HepG2 (cell line): ENCODE results near the gene C1orf159. TPM values are rescaled to one million over a fixed set of nuclear protein-coding genes. Genes with fewer than 3 reads are reported as not detected.
A peak's percentile ranks its signal among the peaks of the same experiment; 100 is the strongest.

Experiments used
- ATAC-seq: fragments of 200-7000 bp; cut with Tn5 transposase; 3 replicates; pipeline ENCODE4 v1.9.1; 2020; ENCODE audit warnings: mild to moderate bottlenecking, moderate library complexity
- BruUV-seq: library from RNA; stranded (reverse); fragments of 400-500 nt; replicated peaks from 2 replicates; lab custom pipeline; 2021; lab: Mats Ljungman, UMichigan
- CTCF ChIA-PET: fragments of 300-600 bp; formaldehyde crosslinking; extraction: SDS; loops from one replicate; lab custom pipeline; 2021; ENCODE audit warnings: low total read pairs, inconsistent platforms, low intra/inter-chr PET ratio; lab: Yijun Ruan, JAX
- POLR2A ChIA-PET: fragments of 350-600 bp; sonication (Branson Sonifier 250); formaldehyde crosslinking; loops from one replicate; lab custom pipeline; 2020; ENCODE audit warnings: antibody characterized with exemption, inconsistent platforms; lab: Yijun Ruan, JAX
- DNase-seq: peaks from one replicate; pipeline ENCODE4 v3.0.0-alpha.2; 2015; ENCODE audit warnings: low spot score
- FAIRE-seq: peaks from 3 replicates; lab custom pipeline; 2011; peaks lifted over from hg19 to GRCh38; lab: Jason Lieb, UNC
- H2AFZ ChIP-seq: one replicate; pipeline ENCODE4 v1.6.1; 2011; ENCODE audit warnings: low read length, inconsistent platforms
- H3K27ac ChIP-seq: fragments of 300-600 bp; 3 replicates; pipeline ENCODE4 v1.8.0; 2011; ENCODE audit warnings: mixed run types, mild to moderate bottlenecking, mixed read lengths, low read length, inconsistent platforms; ENCODE audit not compliant: insufficient read depth; ENCODE audit errors: extremely low read length
- H3K27me3 ChIP-seq, 2 experiments: fragments of 200-600 bp in 1 of 2; 2 replicates in 1 of 2; 3 replicates in 1 of 2; pipeline versions ENCODE4 v1.6.0 to v1.8.0; 2011; ENCODE audit warnings: low read length in 2 of 2, mild to moderate bottlenecking in 2 of 2, moderate library complexity in 2 of 2, inconsistent platforms in 1 of 2; ENCODE audit not compliant: insufficient read depth in 2 of 2, control insufficient read depth in 1 of 2
- H3K36me3 ChIP-seq, 2 experiments: fragments of 200-600 bp in 1 of 2; replicated peaks in 1 of 2; 2 replicates in 1 of 2; 3 replicates in 1 of 2; pipeline versions ENCODE4 v1.5.1 to v1.8.0; 2011; ENCODE audit warnings: low read length in 2 of 2, inconsistent platforms in 1 of 2; ENCODE audit not compliant: insufficient read depth in 2 of 2, control insufficient read depth in 1 of 2
- H3K4me1 ChIP-seq: 2 replicates; pipeline ENCODE4 v1.5.1; 2012; ENCODE audit warnings: low read length, inconsistent platforms; ENCODE audit not compliant: insufficient read depth
- H3K4me2 ChIP-seq: 2 replicates; pipeline ENCODE4 v1.6.0; 2011; ENCODE audit warnings: low read depth, low read length, inconsistent platforms
- H3K4me3 ChIP-seq, 3 experiments: fragments of 200-600 bp in 1 of 3; sonication (generic), shearing (Covaris generic) in 1 of 3; replicated peaks in 1 of 3; 2 replicates each; pipeline ENCODE4 v1.5.1; 2011 to 2016; ENCODE audit warnings: low read length in 3 of 3, inconsistent platforms in 2 of 3, low read depth in 2 of 3, mild to moderate bottlenecking in 2 of 3, control low read depth in 1 of 3, mixed read lengths in 1 of 3; ENCODE audit not compliant: insufficient read depth in 1 of 3
- H3K79me2 ChIP-seq: one replicate; pipeline ENCODE4 v1.6.1; 2011; ENCODE audit warnings: low read length, inconsistent platforms; ENCODE audit not compliant: insufficient read depth
- H3K9ac ChIP-seq: 2 replicates; pipeline ENCODE4 v1.6.0; 2011; ENCODE audit warnings: mild to moderate bottlenecking, low read depth, low read length, inconsistent platforms; ENCODE audit not compliant: insufficient read depth
- H3K9me3 ChIP-seq: 2 replicates; pipeline ENCODE4 v1.5.1; 2012; ENCODE audit warnings: mild to moderate bottlenecking, low read length
- H4K20me1 ChIP-seq: 2 replicates; pipeline ENCODE4 v1.6.0; 2011; ENCODE audit warnings: inconsistent platforms, mild to moderate bottlenecking, low read length, moderate library complexity; ENCODE audit not compliant: insufficient read depth
- DDIT3 ChIP-seq: sonication (generic); formaldehyde crosslinking; IDR thresholded peaks from 2 replicates; pipeline ENCODE4 v1.4.0; 2020; ENCODE audit warnings: mild to moderate bottlenecking, missing genetic modification reagents
- HIVEP1 ChIP-seq: sonication (generic); formaldehyde crosslinking; IDR thresholded peaks from 2 replicates; pipeline ENCODE4 v1.4.0; 2020; ENCODE audit warnings: mild to moderate bottlenecking, missing genetic modification reagents
- IRF1 ChIP-seq: sonication (generic); formaldehyde crosslinking; IDR thresholded peaks from 2 replicates; pipeline ENCODE4 v1.4.0; 2020; ENCODE audit warnings: low read depth, mild to moderate bottlenecking, missing genetic modification reagents
- NR2F1 ChIP-seq, 2 experiments: fragments of 450-650 bp in 1 of 2; formaldehyde crosslinking in 1 of 2; IDR thresholded peaks; 2 replicates each; pipeline versions ENCODE4 v1.5.0 to v1.6.1; 2016 to 2020; ENCODE audit warnings: mild to moderate bottlenecking in 1 of 2, missing compliant biosample characterization in 1 of 2, missing genetic modification reagents in 1 of 2, moderate library complexity in 1 of 2
- NR2F2 ChIP-seq: IDR thresholded peaks from 2 replicates; pipeline ENCODE4 v1.6.1; 2012; ENCODE audit warnings: low read depth, inconsistent platforms, borderline replicate concordance
- NR2F6 ChIP-seq, 2 experiments: IDR thresholded peaks; 2 replicates each; pipeline ENCODE4 v1.6.1; 2016; ENCODE audit warnings: antibody characterized with exemption in 1 of 2, mild to moderate bottlenecking in 1 of 2
- NR3C1 ChIP-seq: sonication (generic); formaldehyde crosslinking; IDR thresholded peaks from 2 replicates; pipeline ENCODE4 v1.4.0; 2020; ENCODE audit warnings: missing genetic modification reagents
- POLR2G ChIP-seq: fragments of 200-400 bp; formaldehyde crosslinking; IDR thresholded peaks from 2 replicates; pipeline ENCODE4 v1.6.1; 2018; ENCODE audit warnings: mild to moderate bottlenecking, low read depth, low read length, moderate library complexity
- RBFOX2 ChIP-seq: fragments of 200-400 bp; formaldehyde crosslinking; IDR thresholded peaks from 2 replicates; pipeline ENCODE4 v1.6.1; 2017; ENCODE audit warnings: low read depth, mild to moderate bottlenecking, low read length
- SMAD1 ChIP-seq: sonication (generic); formaldehyde crosslinking; IDR thresholded peaks from 2 replicates; pipeline ENCODE4 v1.4.0; 2020; ENCODE audit warnings: missing genetic modification reagents, low read depth, mild to moderate bottlenecking, borderline replicate concordance
- TEAD3 ChIP-seq: optimal IDR thresholded peaks from 2 replicates; pipeline ENCODE3; 2016; ENCODE audit warnings: borderline replicate concordance
- THRA ChIP-seq: sonication (generic); formaldehyde crosslinking; IDR thresholded peaks from 2 replicates; pipeline ENCODE4 v1.4.0; 2020; ENCODE audit warnings: missing genetic modification reagents, borderline replicate concordance
- TRIM22 ChIP-seq: fragments of 450-650 bp; IDR thresholded peaks from 2 replicates; pipeline ENCODE4 v1.6.1; 2017
- ZBED4 ChIP-seq: sonication (generic); formaldehyde crosslinking; IDR thresholded peaks from 2 replicates; pipeline ENCODE4 v1.4.0; 2020; ENCODE audit warnings: missing genetic modification reagents, borderline replicate concordance
- WGBS: methylation state at CpG from one replicate; pipeline ENCODE4 v1.1.6; 2017; ENCODE audit warnings: low lambda C conversion rate; 5-methylcytosine and 5-hydroxymethylcytosine counted together
- in situ Hi-C: cut with HindIII; loops from 2 replicates; pipeline ENCODE4 v1.10.0; 2017; ENCODE audit warnings: low pct_unique_long_range_greater_than_20kb; ENCODE audit not compliant: extremely low pct_ligation_motif_present
- intact Hi-C: fragments of 100-400 bp; cut with micrococcal nuclease; formaldehyde crosslinking; loops from one replicate; pipeline ENCODE4 v1.10.0; 2022; ENCODE audit not compliant: unreplicated experiment
- polyA plus RNA-seq, 8 experiments: library from polyadenylated mRNA; depleted of rRNA in 3 of 8; stranded (reverse) in 7 of 8; unstranded in 1 of 8; fragments of >200 nt; fragmentation: Illumina TruSeq in 4 of 8; extraction: Trizol in 4 of 8; gene quantifications; 2 replicates each; pipeline versions ENCODE4 v1.2.1 to v1.2.3, GENCODE V29; 2011 to 2016; ENCODE audit warnings: low read depth in 4 of 8, missing spikeins in 1 of 8, mixed read lengths in 1 of 8; ENCODE audit not compliant: insufficient read depth in 1 of 8
- total RNA-seq, 5 experiments: library from RNA; depleted of rRNA; stranded (reverse); fragments of >200 nt; fragmentation: Illumina TruSeq; extraction: Trizol; gene quantifications; 2 replicates each; pipeline ENCODE4 v1.2.3, GENCODE V29; 2016; ENCODE audit warnings: low read depth in 1 of 5

C1orf159 gene
- total and polyA plus RNA-seq, 2 of the 13 experiments (the other 11 are each of a cell fraction or from before 2014, with no cell fraction given): 3.8 to 6.7 TPM

- no peaks in the 10 kb centered on the region for H3K36me3 ChIP-seq
- no TSS peak for BruUV-seq
- intact Hi-C loops: no loop called here
- peak overlapping the region in 2 of 3 experiments; percentile 22 to 46; a peak in 3 of 6 replicates for H3K4me3 ChIP-seq
- H3K9me3 ChIP-seq: no peaks in the 10 kb centered on the region
- POLR2A ChIA-PET: no interaction called here
- no peak overlapping the region for H3K27ac ChIP-seq
- H3K79me2 ChIP-seq: no peaks in the 10 kb centered on the region
- peak overlapping the region; percentile 60 for H3K9ac ChIP-seq
- DNase-seq (no peak), ATAC-seq (peak; percentile 37), FAIRE-seq (no peak)
- no peaks in the 10 kb centered on the region for H4K20me1 ChIP-seq
- H3K4me2 ChIP-seq: peak overlapping the region; percentile 32
- peaks cover 10% of the 10 kb centered on the region; the same call in 1 of the 2 replicates for H3K4me1 ChIP-seq
- 71% methylated on average over 9 of the region's 32 CpGs for WGBS
- no peaks in the 10 kb centered on the region for H3K27me3 ChIP-seq
- in situ Hi-C loops: no loop called here
- no peak overlapping the region for H2AFZ ChIP-seq
- CTCF ChIA-PET: no interaction called here
- TF ChIP-seq IRF1 (no peak), TRIM22 (no peak), HIVEP1 (CRISPR knock-in tag) (no peak), NR2F2 (0 out of 2 replicates have a peak, but pooled peaks have one; percentile 29), NR2F6 (IDR thresholded peaks at IDR 0.05) (peak; percentile 55; the same call in 1 of the 2 replicates), NR2F6 (CRISPR knock-in tag; IDR thresholded peaks at IDR 0.05) (no peak), NR2F1 (CRISPR knock-in tag; IDR thresholded peaks at IDR 0.05) (peak in 1 of 2 experiments; percentile 44; a peak in 1 of 4 replicates), THRA (CRISPR knock-in tag) (peak; percentile 9; the same call in 1 of the 2 replicates), NR3C1 (no peak), DDIT3 (CRISPR knock-in tag) (no peak), TEAD3 (CRISPR knock-in tag) (no peak), ZBED4 (no peak), SMAD1 (CRISPR knock-in tag) (no peak), RBFOX2 (peak; percentile 64), POLR2G (peak; percentile 55; the same call in 1 of the 2 replicates)
Observed at GRCh38 chr1:1144843-1145546, 29.1 kb upstream of the C1orf159 start.
